Neutrophil (primary cell): ENCODE data around the gene NRROS.

Source experiments
- H3K27ac ChIP-seq: fragments of 200-600 bp; sonication (generic); 2 replicates; pipeline ENCODE4 v1.5.1; 2016; ENCODE audit warnings: mild to moderate bottlenecking, moderate library complexity
- H3K27me3 ChIP-seq: fragments of 200-600 bp; sonication (generic); 2 replicates; pipeline ENCODE4 v1.6.0; 2016; ENCODE audit warnings: mild to moderate bottlenecking
- H3K36me3 ChIP-seq: fragments of 200-600 bp; sonication (generic); 2 replicates; pipeline ENCODE4 v1.5.1; 2017
- H3K4me1 ChIP-seq, 2 experiments: fragments of 200-600 bp in 1 of 2; sonication (generic) in 1 of 2; 1 replicate in 1 of 2; 2 replicates in 1 of 2; pipeline versions ENCODE4 v1.5.1 to v1.6.1; 2013 to 2016; ENCODE audit warnings: low read depth in 1 of 2, low read length in 1 of 2, mild to moderate bottlenecking in 1 of 2, moderate library complexity in 1 of 2; ENCODE audit not compliant: control insufficient read depth in 1 of 2, insufficient read depth in 1 of 2
- H3K4me3 ChIP-seq, 2 experiments: fragments of 200-600 bp in 1 of 2; sonication (generic) in 1 of 2; 1 replicate in 1 of 2; 2 replicates in 1 of 2; pipeline ENCODE4 v1.5.1; 2013 to 2016; ENCODE audit warnings: low read depth in 1 of 2, low read length in 1 of 2, mild to moderate bottlenecking in 1 of 2, moderate library complexity in 1 of 2
- H3K9me3 ChIP-seq: fragments of 200-600 bp; sonication (generic); 2 replicates; pipeline ENCODE4 v1.5.1; 2016
- TF ChIP-seq, protein P1 (sequence below): fragments of 200-600 bp; sonication (generic); IDR thresholded peaks from 2 replicates; pipeline ENCODE4 v1.5.1; 2016; ENCODE audit warnings: antibody characterized with exemption

The NRROS gene

DNA sequence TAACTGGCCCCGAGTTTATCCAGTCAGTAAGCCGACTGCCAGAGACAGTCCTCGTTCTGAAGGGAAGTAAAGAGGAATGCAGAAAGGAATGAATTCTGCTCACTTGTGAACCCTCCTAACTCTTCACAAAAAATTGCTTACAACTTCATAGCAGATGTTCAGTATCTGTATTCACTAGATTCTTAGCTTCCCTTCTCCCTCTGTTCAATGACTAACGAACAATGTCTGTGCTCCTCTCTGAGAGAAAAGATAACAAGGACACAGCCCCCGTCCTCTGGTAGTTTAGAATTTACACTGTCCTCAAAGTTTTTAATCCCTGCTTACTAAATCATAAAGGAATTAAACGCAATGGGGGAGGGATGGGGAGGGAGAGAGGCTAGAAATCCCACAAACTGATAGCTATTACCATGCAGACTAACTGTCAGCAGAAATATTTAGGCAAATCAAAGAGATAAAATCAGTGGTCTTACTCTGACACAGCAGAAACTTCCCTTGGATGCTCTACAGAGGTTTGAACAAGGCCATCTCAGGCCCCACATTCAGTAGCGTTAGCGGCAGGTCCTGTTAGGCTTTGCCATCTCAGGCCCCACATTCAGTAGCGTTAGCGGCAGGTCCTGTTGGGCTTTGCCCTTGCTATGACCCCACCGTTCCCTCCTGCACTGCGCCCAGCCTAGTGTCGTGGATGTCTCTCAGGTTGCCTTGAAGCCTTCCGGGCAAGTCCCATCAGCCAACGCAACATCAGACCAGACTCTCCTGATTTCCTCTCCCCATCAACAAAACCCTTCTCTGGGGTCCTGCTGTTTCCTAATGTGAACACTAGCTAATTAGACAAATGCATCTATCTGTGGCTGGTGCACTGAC lies 23.4 kb downstream of the NRROS start:
- Histone ChIP-seq H3K27ac (no peak overlapping the region), H3K36me3 (peaks cover 41% of the 10 kb centered on the region), H3K27me3 (no peaks in the 10 kb centered on the region), H3K9me3 (no peaks in the 10 kb centered on the region), H3K4me1 (peaks cover 0 to 6% of the 10 kb centered on the region in 2 experiments), H3K4me3 (no peak overlapping the region)
- TF ChIP-seq, protein P1, sequence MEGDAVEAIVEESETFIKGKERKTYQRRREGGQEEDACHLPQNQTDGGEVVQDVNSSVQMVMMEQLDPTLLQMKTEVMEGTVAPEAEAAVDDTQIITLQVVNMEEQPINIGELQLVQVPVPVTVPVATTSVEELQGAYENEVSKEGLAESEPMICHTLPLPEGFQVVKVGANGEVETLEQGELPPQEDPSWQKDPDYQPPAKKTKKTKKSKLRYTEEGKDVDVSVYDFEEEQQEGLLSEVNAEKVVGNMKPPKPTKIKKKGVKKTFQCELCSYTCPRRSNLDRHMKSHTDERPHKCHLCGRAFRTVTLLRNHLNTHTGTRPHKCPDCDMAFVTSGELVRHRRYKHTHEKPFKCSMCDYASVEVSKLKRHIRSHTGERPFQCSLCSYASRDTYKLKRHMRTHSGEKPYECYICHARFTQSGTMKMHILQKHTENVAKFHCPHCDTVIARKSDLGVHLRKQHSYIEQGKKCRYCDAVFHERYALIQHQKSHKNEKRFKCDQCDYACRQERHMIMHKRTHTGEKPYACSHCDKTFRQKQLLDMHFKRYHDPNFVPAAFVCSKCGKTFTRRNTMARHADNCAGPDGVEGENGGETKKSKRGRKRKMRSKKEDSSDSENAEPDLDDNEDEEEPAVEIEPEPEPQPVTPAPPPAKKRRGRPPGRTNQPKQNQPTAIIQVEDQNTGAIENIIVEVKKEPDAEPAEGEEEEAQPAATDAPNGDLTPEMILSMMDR = no peak

DNA sequence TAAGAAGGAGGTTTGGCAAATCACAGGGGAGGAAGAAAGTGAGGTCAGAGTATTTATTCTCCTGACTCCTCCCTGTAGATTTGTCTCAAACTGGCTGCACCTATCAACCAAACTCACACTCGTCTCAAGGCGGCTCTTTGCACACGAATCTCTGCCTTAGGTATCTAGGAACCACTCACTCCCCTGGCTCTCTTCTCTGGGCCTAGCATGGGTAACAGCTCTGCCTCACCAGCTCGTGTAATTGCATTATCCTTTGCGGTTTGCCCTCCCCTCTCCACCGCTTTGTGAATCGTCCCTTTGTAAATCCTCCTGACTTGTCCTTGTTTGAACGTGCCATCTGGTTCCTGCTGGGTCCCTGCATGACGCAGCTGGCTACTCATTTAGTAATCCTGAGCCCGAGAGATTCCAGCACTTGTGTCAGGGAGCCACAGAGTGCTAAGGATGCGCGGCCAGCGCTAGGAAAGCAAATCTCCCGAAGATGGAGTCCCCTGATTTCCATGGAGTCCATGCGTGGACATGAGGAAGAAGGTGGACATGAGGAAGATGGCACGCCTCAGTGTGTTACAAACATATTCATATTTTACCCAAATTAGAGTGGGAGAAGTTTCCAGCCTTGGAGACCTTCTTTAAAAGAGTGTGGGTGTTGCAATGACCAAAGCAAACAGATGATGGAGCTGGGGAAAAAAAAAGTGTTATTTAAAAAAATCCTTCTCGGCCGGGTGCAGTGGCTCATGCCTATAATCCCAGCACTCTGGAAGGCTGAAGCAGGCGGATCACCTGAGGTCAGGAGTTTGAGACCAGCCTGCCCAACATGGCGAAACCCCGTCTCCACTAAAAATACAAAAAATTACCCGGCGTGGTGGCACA lies 26.7 kb downstream of the NRROS start:
- H3K4me3 ChIP-seq = no peak overlapping the region
- no peaks in the 10 kb centered on the region for H3K9me3 ChIP-seq
- TF ChIP-seq, protein P1 = no peak
- no peaks in the 10 kb centered on the region for H3K27me3 ChIP-seq
- H3K36me3 ChIP-seq = peaks cover 12% of the 10 kb centered on the region
- no peak overlapping the region for H3K27ac ChIP-seq
- peaks cover 7 to 15% of the 10 kb centered on the region in 2 experiments for H3K4me1 ChIP-seq

DNA sequence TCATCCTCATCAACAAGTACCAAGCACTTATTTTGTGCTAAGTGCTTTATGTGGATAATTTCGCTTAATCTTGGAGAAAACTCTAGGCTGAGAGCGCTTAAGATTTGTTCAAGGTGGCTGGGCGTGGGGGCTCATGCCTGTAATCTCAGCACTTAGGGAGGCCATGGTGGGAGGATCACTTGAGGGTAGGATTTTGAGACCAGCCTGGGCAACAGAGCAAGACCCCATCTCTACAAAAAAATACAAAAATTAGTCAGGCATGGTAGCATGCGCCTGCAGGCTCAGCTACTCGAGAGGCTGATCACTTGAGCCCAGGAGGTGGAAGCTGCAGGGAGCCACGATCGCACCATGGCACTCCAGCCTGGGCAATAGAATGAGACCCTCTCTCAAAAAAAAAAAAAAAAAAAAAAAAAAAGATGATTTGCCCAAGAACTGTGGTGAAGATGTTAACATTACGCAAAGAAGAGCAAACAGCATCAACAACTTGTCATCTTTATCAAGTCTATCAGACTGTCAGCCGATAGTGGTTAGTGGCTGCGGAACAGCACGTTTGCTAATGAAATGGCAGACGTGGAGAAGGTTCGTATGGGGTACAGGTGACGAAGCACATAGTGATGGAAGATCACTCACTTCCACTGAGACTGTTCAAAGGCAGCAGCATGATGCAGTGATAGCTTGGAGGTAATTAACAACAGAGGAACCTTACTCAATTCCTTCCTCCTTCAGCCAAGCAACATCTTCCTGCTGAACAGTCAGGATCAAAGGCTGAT lies 27.7 kb downstream of the NRROS start:
- H3K36me3 ChIP-seq = peaks cover 2% of the 10 kb centered on the region
- H3K27ac ChIP-seq = peak overlapping the region; percentile 54
- H3K9me3 ChIP-seq = no peaks in the 10 kb centered on the region
- TF ChIP-seq, protein P1 = no peak
- no peak overlapping the region for H3K4me3 ChIP-seq
- H3K27me3 ChIP-seq = no peaks in the 10 kb centered on the region
- peaks cover 7 to 15% of the 10 kb centered on the region in 2 experiments for H3K4me1 ChIP-seq

DNA sequence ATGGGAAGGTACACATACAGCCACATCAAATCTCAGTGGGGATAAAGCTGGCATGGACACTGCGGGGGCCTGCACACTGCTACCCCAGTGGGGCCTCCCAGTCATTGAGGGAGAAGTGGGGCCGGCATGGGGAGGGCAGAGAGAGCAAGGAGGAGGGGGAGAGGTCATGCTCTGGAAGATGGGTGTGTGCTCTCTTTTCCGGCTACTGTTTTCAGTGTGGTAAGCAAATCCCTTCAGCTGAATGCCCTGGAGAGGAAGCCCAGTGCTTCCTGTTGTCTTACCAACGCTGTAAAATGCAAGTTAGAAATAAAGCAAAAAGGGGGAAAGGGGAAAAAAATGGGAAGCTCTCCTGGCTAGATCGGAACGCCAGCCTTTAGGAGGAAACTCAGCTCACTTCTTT lies 30.8 kb downstream of the NRROS start:
- peak overlapping the region; percentile 44 for H3K27ac ChIP-seq

More for the DNA sequence above, 30.8 kb downstream of the NRROS start:
- Histone ChIP-seq H3K36me3 (no peaks in the 10 kb centered on the region), H3K9me3 (no peaks in the 10 kb centered on the region), H3K4me1 (peaks cover 7 to 15% of the 10 kb centered on the region in 2 experiments), H3K27me3 (no peaks in the 10 kb centered on the region), H3K4me3 (no peak overlapping the region)
- TF ChIP-seq, protein P1 = no peak
